ENCODE data around the gene MON1A.
"Not testable (repeated sequence)": the region's sequence is repeated elsewhere in the genome, so short reads cannot be mapped to it uniquely, and the experiment has no call there.

- TF ChIP-seq POLR2A, CTCF (IDR thresholded peaks at IDR 0.05): not testable (repeated sequence)
Measured at GRCh38 chr3:49932281-49932680, 2.7 kb upstream of the MON1A start.
